ENCODE data around the gene CTRB2.

CTRB2 gene

GRCh38 chr16:75204410-75204758 is 2.6 kb downstream of the CTRB2 start:
- no peak for TF ChIP-seq CTCF (IDR thresholded peaks at IDR 0.05; ENCODE audit: low read depth, low read length, missing control alignments)
- H3K4me3 ChIP-seq (ENCODE audit: low read depth, low read length): no peak overlapping the region
- in situ Hi-C loops (cut with HindIII; ENCODE audit: low sequenced_read_pairs): no loop called here
- no peak for DNase-seq (ENCODE audit: low read depth)

DNA sequence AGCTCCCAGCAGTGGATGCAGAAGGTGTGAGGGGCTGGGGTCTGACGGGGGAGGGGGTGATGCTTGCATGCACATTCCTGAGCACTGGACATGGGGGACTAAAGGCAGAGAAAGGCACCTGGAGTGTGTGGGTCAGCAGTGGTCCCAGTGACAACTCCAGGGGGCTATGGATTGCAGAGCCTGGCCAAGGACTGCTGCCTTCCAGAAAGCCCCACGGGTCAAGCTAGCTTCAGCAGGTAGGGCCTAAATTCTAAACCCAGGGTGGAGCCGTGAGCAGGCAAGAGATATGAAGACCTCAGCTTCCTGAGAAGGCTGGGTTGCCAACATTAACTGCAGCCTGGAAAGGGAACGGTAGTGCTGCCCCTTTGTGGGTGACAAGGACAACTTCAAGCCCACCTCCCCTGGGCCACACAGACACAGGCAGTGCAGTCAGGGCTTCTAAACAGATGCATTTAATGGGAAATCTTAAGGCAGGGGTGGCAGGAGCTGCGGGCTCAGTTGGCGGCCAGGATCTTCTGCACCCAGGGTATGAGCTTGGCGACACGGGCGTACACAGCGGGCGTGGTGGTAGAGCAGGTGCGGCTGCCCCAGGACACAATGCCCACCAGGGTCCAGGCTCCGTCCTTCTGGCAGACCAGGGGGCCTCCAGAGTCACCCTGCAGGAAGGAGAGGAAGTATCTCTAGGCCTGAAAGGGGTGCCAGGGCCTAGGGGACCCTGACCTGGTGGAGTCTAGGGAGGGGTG is 3.1 kb downstream of the CTRB2 start:
- no peak for TF ChIP-seq CTCF (IDR thresholded peaks at IDR 0.05; ENCODE audit: low read depth, low read length, missing control alignments)
- no peak for DNase-seq (ENCODE audit: low read depth)
- H3K4me3 ChIP-seq (ENCODE audit: low read depth, low read length): no peak overlapping the region
- in situ Hi-C loops (cut with HindIII; ENCODE audit: low sequenced_read_pairs): no loop called here

DNA sequence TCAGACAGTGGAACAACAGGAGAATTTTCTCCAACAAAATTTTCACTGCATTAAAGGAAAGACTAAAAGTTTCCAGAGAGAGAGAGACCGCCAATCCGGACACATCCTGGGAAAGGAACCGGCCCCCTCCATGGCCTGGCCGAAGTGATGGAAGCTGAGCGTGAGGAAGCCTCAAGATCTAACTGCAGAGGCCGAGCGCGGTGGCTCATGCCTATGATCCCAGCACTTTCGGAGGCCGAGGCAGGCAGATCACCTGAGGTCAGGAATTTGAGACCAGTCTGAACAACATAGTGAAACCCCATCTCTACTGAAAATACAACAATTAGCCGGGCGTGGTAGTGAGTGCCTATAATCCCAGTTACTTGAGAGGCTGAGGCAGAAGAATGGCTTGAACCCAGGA is 3.9 kb downstream of the CTRB2 start:
- no peak overlapping the region for H3K4me3 ChIP-seq (ENCODE audit: low read depth, low read length)
- DNase-seq (ENCODE audit: low read depth): no peak
- in situ Hi-C loops (cut with HindIII; ENCODE audit: low sequenced_read_pairs): no loop called here
- no peak for TF ChIP-seq CTCF (IDR thresholded peaks at IDR 0.05; ENCODE audit: low read depth, low read length, missing control alignments)

DNA sequence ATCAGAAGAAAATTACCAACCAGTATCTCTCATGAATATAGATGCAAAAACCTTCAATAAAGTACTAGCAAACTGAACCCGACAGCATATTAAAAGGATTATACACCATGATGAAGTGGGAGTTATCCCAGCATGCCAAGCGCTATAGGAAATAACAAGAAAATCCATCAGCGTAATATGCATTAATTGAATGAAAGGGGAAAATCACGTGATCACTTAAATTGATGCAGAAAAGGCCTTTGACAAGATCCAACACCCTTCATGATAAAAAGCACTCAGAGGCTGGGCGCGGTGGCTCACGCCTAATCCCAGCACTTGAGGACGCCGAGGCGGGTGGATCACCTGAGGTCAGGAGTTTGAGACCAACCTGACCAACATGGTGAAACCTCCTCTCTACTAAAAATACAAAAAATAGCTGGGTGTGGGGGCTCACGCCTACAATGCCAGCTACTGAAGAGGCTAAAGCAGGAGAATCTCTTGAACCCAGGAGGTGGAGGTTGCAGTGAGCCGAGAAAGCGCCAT is 4.8 kb downstream of the CTRB2 start:
- in situ Hi-C loops (cut with HindIII; ENCODE audit: low sequenced_read_pairs): no loop called here
- TF ChIP-seq CTCF (IDR thresholded peaks at IDR 0.05; ENCODE audit: low read depth, low read length, missing control alignments): no peak
- no peak for DNase-seq (ENCODE audit: low read depth)
- no peak overlapping the region for H3K4me3 ChIP-seq (ENCODE audit: low read depth, low read length)

- no peak overlapping the region for H3K4me3 ChIP-seq (ENCODE audit: low read depth, low read length)
- DNase-seq (ENCODE audit: low read depth): no peak
- no peak for TF ChIP-seq CTCF (IDR thresholded peaks at IDR 0.05; ENCODE audit: low read depth, low read length, missing control alignments)
- in situ Hi-C loops (cut with HindIII; ENCODE audit: low sequenced_read_pairs): loop anchor here (5.0 kb wide), 1 partner anchor 39 kb away; no protein-coding TSS in a partner anchor
These were observed 8.8 kb downstream of the CTRB2 start for GRCh38 chr16:75198135-75198600.

- TF ChIP-seq CTCF (IDR thresholded peaks at IDR 0.05; ENCODE audit: low read depth, low read length, missing control alignments): no peak
- in situ Hi-C loops (cut with HindIII; ENCODE audit: low sequenced_read_pairs): loop anchor here (5.0 kb wide), 1 partner anchor 40 kb away; no protein-coding TSS in a partner anchor
- no peak for DNase-seq (ENCODE audit: low read depth)
- H3K4me3 ChIP-seq (ENCODE audit: low read depth, low read length): no peak overlapping the region
These were observed 9.3 kb downstream of the CTRB2 start for GRCh38 chr16:75197522-75198134.

Data from astrocyte of the cerebellum (primary cell).